Loucy (cell line): ENCODE data around the gene NFATC3.

Source experiments
- EZH2phosphoT487 ChIP-seq: fragments of 200-600 bp; IDR thresholded peaks from 2 replicates; pipeline ENCODE4 v1.6.1; 2018; ENCODE audit warnings: antibody characterized with exemption, mild to moderate bottlenecking, moderate library complexity, borderline replicate concordance
- TF ChIP-seq, protein P1 (sequence below): fragments of 200-600 bp; sonication (generic); conservative IDR thresholded peaks from 2 replicates; pipeline ENCODE4 v1.5.1; 2014; ENCODE audit warnings: mild to moderate bottlenecking, antibody characterized with exemption, low read length

DNA sequence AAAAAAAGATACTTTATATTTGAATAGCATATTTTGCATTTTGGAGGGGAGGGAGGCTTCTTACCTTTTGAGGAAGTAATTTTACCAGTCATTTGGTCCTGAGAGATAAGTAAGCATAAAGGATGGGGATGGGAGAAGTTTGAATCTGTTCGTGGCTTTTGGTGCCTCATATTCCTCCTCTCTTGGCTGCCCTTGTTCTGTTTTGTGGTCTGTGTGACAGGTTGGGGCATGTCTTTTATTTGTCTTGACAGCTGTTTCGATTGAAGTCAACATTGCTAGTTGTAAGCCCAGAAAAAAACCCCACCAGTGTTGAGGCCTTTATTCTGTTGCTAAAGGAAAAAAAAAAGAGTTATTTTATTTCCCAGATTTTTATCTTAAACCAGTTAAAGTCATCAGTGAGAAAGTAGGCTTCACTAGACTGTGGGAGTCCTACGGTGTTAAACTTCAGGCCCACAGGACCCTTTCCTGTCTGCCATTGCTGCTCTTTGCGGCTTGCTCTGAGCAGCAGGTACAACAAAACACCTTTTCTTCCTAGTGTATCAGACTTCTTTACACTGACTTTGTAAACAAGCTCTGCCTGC, 190.5 kb downstream of the NFATC3 start:
- TF ChIP-seq, protein P1, sequence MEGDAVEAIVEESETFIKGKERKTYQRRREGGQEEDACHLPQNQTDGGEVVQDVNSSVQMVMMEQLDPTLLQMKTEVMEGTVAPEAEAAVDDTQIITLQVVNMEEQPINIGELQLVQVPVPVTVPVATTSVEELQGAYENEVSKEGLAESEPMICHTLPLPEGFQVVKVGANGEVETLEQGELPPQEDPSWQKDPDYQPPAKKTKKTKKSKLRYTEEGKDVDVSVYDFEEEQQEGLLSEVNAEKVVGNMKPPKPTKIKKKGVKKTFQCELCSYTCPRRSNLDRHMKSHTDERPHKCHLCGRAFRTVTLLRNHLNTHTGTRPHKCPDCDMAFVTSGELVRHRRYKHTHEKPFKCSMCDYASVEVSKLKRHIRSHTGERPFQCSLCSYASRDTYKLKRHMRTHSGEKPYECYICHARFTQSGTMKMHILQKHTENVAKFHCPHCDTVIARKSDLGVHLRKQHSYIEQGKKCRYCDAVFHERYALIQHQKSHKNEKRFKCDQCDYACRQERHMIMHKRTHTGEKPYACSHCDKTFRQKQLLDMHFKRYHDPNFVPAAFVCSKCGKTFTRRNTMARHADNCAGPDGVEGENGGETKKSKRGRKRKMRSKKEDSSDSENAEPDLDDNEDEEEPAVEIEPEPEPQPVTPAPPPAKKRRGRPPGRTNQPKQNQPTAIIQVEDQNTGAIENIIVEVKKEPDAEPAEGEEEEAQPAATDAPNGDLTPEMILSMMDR, result no peak
- no peak for TF ChIP-seq EZH2phosphoT487
